WTC11 (cell line): ENCODE measurements around the gene RGS7.

Source experiments
- CREB1 ChIP-seq: sonication (generic); formaldehyde crosslinking; IDR thresholded peaks from 2 replicates; pipeline ENCODE4 v1.8.0; 2023; ENCODE audit warnings: mild to moderate bottlenecking, missing genetic modification reagents
- EMX1 ChIP-seq: fragments of 250-450 bp; sonication (Bioruptor Pico); IDR thresholded peaks from 2 replicates; pipeline ENCODE4 v1.8.0; 2021; ENCODE audit warnings: mild to moderate bottlenecking
- NR1H2 ChIP-seq: sonication (generic); formaldehyde crosslinking; IDR thresholded peaks from 2 replicates; pipeline ENCODE4 v1.9.0; 2021; ENCODE audit warnings: mild to moderate bottlenecking, moderate library complexity, missing genetic modification reagents
- NR2C2 ChIP-seq: sonication (generic); formaldehyde crosslinking; IDR thresholded peaks from 2 replicates; pipeline ENCODE4 v1.8.0; 2022; ENCODE audit warnings: mild to moderate bottlenecking, missing genetic modification reagents
- RELA ChIP-seq: sonication (generic); formaldehyde crosslinking; IDR thresholded peaks from 2 replicates; pipeline ENCODE4 v1.8.1; 2022; ENCODE audit warnings: missing genetic modification reagents, mild to moderate bottlenecking, borderline replicate concordance
- SP1 ChIP-seq: sonication (generic); formaldehyde crosslinking; conservative IDR thresholded peaks from 2 replicates; pipeline ENCODE4 v1.8.1; 2022; ENCODE audit warnings: missing genetic modification reagents
- TF ChIP-seq, protein P1 (sequence below): fragments of 200-600 bp; IDR thresholded peaks from 2 replicates; pipeline ENCODE4 v1.8.0; 2022; ENCODE audit warnings: antibody characterized with exemption
- TF ChIP-seq, protein P2 (sequence below): sonication (generic); formaldehyde crosslinking; IDR thresholded peaks from 2 replicates; pipeline ENCODE4 v1.8.1; 2023; ENCODE audit warnings: mild to moderate bottlenecking, missing genetic modification reagents, moderate library complexity
- TF ChIP-seq, protein P3 (sequence below): sonication (generic); formaldehyde crosslinking; IDR thresholded peaks from 2 replicates; pipeline ENCODE4 v1.8.0; 2023; ENCODE audit warnings: mild to moderate bottlenecking, missing genetic modification reagents
- TF ChIP-seq, protein P4 (sequence below): sonication (generic); formaldehyde crosslinking; IDR thresholded peaks from 2 replicates; pipeline ENCODE4 v1.8.0; 2022; ENCODE audit warnings: mild to moderate bottlenecking, missing genetic modification reagents
- TF ChIP-seq, protein P5 (sequence below): sonication (generic); formaldehyde crosslinking; IDR thresholded peaks from 2 replicates; pipeline ENCODE4 v1.8.0; 2023; ENCODE audit warnings: missing genetic modification reagents
- TF ChIP-seq, protein P6 (sequence below): sonication (generic); formaldehyde crosslinking; IDR thresholded peaks from 2 replicates; pipeline ENCODE4 v1.8.1; 2023; ENCODE audit warnings: mild to moderate bottlenecking, missing genetic modification reagents, moderate library complexity
- TF ChIP-seq, protein P7 (sequence below): sonication (generic); formaldehyde crosslinking; conservative IDR thresholded peaks from 2 replicates; pipeline ENCODE4 v1.8.1; 2022; ENCODE audit warnings: mild to moderate bottlenecking, missing genetic modification reagents

DNA sequence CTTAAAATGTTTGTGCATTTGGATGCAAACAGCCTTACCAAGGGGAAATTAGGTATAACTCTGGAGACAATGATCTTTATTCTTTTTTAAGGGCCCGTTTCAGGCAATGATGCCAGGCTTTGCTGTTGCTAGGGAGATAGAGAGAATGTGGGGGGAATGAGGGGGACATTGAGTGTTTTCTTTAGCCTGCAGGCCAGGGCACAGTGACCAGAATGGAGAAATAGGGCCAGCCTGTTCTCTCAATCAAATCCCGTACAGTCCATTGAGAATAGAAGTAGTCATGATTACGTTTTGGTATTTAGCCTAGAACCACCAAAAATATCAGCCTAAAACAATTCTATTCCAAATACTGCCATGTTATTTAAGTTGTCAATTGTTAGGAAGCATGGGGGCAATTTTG is 49.0 kb downstream of the RGS7 start:
- TF ChIP-seq, protein P1, sequence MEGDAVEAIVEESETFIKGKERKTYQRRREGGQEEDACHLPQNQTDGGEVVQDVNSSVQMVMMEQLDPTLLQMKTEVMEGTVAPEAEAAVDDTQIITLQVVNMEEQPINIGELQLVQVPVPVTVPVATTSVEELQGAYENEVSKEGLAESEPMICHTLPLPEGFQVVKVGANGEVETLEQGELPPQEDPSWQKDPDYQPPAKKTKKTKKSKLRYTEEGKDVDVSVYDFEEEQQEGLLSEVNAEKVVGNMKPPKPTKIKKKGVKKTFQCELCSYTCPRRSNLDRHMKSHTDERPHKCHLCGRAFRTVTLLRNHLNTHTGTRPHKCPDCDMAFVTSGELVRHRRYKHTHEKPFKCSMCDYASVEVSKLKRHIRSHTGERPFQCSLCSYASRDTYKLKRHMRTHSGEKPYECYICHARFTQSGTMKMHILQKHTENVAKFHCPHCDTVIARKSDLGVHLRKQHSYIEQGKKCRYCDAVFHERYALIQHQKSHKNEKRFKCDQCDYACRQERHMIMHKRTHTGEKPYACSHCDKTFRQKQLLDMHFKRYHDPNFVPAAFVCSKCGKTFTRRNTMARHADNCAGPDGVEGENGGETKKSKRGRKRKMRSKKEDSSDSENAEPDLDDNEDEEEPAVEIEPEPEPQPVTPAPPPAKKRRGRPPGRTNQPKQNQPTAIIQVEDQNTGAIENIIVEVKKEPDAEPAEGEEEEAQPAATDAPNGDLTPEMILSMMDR = no peak
- TF ChIP-seq SP1 (CRISPR knock-in tag) (no peak), RELA (CRISPR knock-in tag) (no peak), EMX1 (no peak), CREB1 (CRISPR knock-in tag) (no peak), NR1H2 (no peak), NR2C2 (no peak)
- TF ChIP-seq, protein P2, sequence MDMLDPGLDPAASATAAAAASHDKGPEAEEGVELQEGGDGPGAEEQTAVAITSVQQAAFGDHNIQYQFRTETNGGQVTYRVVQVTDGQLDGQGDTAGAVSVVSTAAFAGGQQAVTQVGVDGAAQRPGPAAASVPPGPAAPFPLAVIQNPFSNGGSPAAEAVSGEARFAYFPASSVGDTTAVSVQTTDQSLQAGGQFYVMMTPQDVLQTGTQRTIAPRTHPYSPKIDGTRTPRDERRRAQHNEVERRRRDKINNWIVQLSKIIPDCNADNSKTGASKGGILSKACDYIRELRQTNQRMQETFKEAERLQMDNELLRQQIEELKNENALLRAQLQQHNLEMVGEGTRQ = no peak
- TF ChIP-seq, protein P3, sequence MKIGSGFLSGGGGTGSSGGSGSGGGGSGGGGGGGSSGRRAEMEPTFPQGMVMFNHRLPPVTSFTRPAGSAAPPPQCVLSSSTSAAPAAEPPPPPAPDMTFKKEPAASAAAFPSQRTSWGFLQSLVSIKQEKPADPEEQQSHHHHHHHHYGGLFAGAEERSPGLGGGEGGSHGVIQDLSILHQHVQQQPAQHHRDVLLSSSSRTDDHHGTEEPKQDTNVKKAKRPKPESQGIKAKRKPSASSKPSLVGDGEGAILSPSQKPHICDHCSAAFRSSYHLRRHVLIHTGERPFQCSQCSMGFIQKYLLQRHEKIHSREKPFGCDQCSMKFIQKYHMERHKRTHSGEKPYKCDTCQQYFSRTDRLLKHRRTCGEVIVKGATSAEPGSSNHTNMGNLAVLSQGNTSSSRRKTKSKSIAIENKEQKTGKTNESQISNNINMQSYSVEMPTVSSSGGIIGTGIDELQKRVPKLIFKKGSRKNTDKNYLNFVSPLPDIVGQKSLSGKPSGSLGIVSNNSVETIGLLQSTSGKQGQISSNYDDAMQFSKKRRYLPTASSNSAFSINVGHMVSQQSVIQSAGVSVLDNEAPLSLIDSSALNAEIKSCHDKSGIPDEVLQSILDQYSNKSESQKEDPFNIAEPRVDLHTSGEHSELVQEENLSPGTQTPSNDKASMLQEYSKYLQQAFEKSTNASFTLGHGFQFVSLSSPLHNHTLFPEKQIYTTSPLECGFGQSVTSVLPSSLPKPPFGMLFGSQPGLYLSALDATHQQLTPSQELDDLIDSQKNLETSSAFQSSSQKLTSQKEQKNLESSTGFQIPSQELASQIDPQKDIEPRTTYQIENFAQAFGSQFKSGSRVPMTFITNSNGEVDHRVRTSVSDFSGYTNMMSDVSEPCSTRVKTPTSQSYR (CRISPR knock-in tag) = no peak
- TF ChIP-seq, protein P4, sequence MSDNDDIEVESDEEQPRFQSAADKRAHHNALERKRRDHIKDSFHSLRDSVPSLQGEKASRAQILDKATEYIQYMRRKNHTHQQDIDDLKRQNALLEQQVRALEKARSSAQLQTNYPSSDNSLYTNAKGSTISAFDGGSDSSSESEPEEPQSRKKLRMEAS (CRISPR knock-in tag) = no peak
- TF ChIP-seq, protein P5, sequence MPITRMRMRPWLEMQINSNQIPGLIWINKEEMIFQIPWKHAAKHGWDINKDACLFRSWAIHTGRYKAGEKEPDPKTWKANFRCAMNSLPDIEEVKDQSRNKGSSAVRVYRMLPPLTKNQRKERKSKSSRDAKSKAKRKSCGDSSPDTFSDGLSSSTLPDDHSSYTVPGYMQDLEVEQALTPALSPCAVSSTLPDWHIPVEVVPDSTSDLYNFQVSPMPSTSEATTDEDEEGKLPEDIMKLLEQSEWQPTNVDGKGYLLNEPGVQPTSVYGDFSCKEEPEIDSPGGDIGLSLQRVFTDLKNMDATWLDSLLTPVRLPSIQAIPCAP (CRISPR knock-in tag) = no peak
- TF ChIP-seq, protein P6, sequence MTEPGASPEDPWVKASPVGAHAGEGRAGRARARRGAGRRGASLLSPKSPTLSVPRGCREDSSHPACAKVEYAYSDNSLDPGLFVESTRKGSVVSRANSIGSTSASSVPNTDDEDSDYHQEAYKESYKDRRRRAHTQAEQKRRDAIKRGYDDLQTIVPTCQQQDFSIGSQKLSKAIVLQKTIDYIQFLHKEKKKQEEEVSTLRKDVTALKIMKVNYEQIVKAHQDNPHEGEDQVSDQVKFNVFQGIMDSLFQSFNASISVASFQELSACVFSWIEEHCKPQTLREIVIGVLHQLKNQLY (CRISPR knock-in tag) = no peak
- TF ChIP-seq, protein P7, sequence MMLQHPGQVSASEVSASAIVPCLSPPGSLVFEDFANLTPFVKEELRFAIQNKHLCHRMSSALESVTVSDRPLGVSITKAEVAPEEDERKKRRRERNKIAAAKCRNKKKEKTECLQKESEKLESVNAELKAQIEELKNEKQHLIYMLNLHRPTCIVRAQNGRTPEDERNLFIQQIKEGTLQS (CRISPR knock-in tag) = no peak
